Endothelial cell of umbilical vein (primary cell): ENCODE measurements around the gene CDT1. TPM values are rescaled to one million over a fixed set of nuclear protein-coding genes. Genes with fewer than 3 reads are reported as not detected.
A peak's percentile ranks its signal among the peaks of the same experiment; 100 is the strongest.

Experiments used
- BruUV-seq: library from RNA; stranded (reverse); fragments of 400-500 nt; replicated peaks from 2 replicates; lab custom pipeline; 2021; lab: Mats Ljungman, UMichigan
- CTCF ChIA-PET: fragments of 300-600, 350-600 bp; sonication (Branson Sonifier 250); formaldehyde crosslinking; loops from one replicate; lab custom pipeline; 2021; ENCODE audit warnings: antibody characterized with exemption, inconsistent platforms; lab: Charles Lee
- POLR2A ChIA-PET: fragments of 300-600, 350-600 bp; sonication (Branson Sonifier 250); formaldehyde crosslinking; loops from one replicate; lab custom pipeline; 2021; ENCODE audit warnings: antibody characterized with exemption, inconsistent platforms; lab: Charles Lee
- DNase-seq: peaks from one replicate; pipeline ENCODE4 v3.0.0-alpha.2; 2011; ENCODE audit warnings: low read depth, low spot score
- FAIRE-seq: peaks from 2 replicates; lab custom pipeline; 2011; peaks lifted over from hg19 to GRCh38; lab: Jason Lieb, UNC
- H2AFZ ChIP-seq: 2 replicates; pipeline ENCODE4 v1.6.0; 2012; ENCODE audit warnings: low read depth, low read length, control low read depth, inconsistent platforms
- H3K27ac ChIP-seq: 2 replicates; pipeline ENCODE4 v1.5.1; 2011; ENCODE audit warnings: low read depth, mild to moderate bottlenecking, control low read depth, low read length, moderate library complexity; ENCODE audit not compliant: insufficient read depth
- H3K27me3 ChIP-seq, 2 experiments: 2 replicates each; pipeline versions ENCODE4 v1.6.0 to v1.6.1; 2011; ENCODE audit warnings: low read length in 2 of 2, mixed read lengths in 1 of 2; ENCODE audit not compliant: control insufficient read depth in 2 of 2, insufficient read depth in 2 of 2
- H3K36me3 ChIP-seq, 2 experiments: 2 replicates in 1 of 2; 3 replicates in 1 of 2; pipeline ENCODE4 v1.5.1; 2011; ENCODE audit warnings: low read length in 2 of 2, mild to moderate bottlenecking in 1 of 2, moderate library complexity in 1 of 2; ENCODE audit not compliant: control insufficient read depth in 2 of 2, insufficient read depth in 2 of 2; ENCODE audit errors: extremely low read depth in 1 of 2
- H3K4me1 ChIP-seq: 3 replicates; pipeline ENCODE4 v1.5.1; 2011; ENCODE audit warnings: mild to moderate bottlenecking, low read length; ENCODE audit not compliant: control insufficient read depth, insufficient read depth; ENCODE audit errors: extremely low read depth
- H3K4me2 ChIP-seq: 2 replicates; pipeline ENCODE4 v1.6.1; 2011; ENCODE audit warnings: low read length, control low read depth, mixed read lengths; ENCODE audit not compliant: insufficient read depth
- H3K4me3 ChIP-seq, 3 experiments: fragments of 200-600 bp in 1 of 3; sonication (generic), shearing (Covaris generic) in 1 of 3; replicated peaks in 1 of 3; 2 replicates each; pipeline ENCODE4 v1.5.1; 2011 to 2016; ENCODE audit warnings: control low read depth in 3 of 3, low read length in 3 of 3, mild to moderate bottlenecking in 2 of 3, inconsistent platforms in 1 of 3, low read depth in 1 of 3, moderate library complexity in 1 of 3; ENCODE audit not compliant: insufficient read depth in 1 of 3
- H3K79me2 ChIP-seq: 2 replicates; pipeline ENCODE4 v1.6.0; 2012; ENCODE audit warnings: low read length, inconsistent platforms; ENCODE audit not compliant: control insufficient read depth, insufficient read depth
- H3K9ac ChIP-seq: replicated peaks from 2 replicates; pipeline ENCODE3; 2011; ENCODE audit warnings: low read length, control low read depth; ENCODE audit not compliant: insufficient read depth; ENCODE audit errors: extremely low read depth
- H3K9me1 ChIP-seq: replicated peaks from 3 replicates; pipeline ENCODE4 v1.6.0; 2011; ENCODE audit warnings: mild to moderate bottlenecking, low read length; ENCODE audit not compliant: control insufficient read depth, insufficient read depth; ENCODE audit errors: extremely low read depth
- H3K9me3 ChIP-seq: replicated peaks from 2 replicates; pipeline ENCODE4 v1.5.1; 2012; ENCODE audit warnings: low read length, inconsistent platforms; ENCODE audit not compliant: control insufficient read depth, insufficient read depth
- H4K20me1 ChIP-seq: replicated peaks from 2 replicates; pipeline ENCODE3; 2011; ENCODE audit warnings: mild to moderate bottlenecking, low read length; ENCODE audit not compliant: control insufficient read depth, insufficient read depth; ENCODE audit errors: extremely low read depth
- EZH2 ChIP-seq: IDR thresholded peaks from 2 replicates; pipeline ENCODE4 v1.6.1; 2012; ENCODE audit warnings: borderline replicate concordance, low read depth, mild to moderate bottlenecking, moderate library complexity, low read length, inconsistent platforms; ENCODE audit not compliant: severe bottlenecking
- FOS ChIP-seq: IDR thresholded peaks from 2 replicates; pipeline ENCODE4 v1.6.1; 2011; ENCODE audit warnings: mild to moderate bottlenecking, low read length, moderate library complexity, borderline replicate concordance; ENCODE audit not compliant: insufficient read depth
- GATA2 ChIP-seq: IDR thresholded peaks from 2 replicates; pipeline ENCODE4 v1.7.0; 2011; ENCODE audit warnings: low read depth, mild to moderate bottlenecking, moderate library complexity, mixed read lengths, low read length; ENCODE audit not compliant: insufficient read length, insufficient read depth
- JUN ChIP-seq: IDR thresholded peaks from 2 replicates; pipeline ENCODE4 v1.6.1; 2011; ENCODE audit warnings: borderline replicate concordance, low read depth; ENCODE audit not compliant: insufficient read length, insufficient read depth
- MYC ChIP-seq: IDR thresholded peaks from one replicate; pipeline ENCODE4 v1.6.1; 2011; ENCODE audit warnings: mild to moderate bottlenecking, low read depth, low read length
- POLR2A ChIP-seq: IDR thresholded peaks from 2 replicates; pipeline ENCODE4 v1.6.1; 2012; ENCODE audit warnings: low read depth, mild to moderate bottlenecking, control low read depth, low read length
- POLR2AphosphoS5 ChIP-seq: IDR thresholded peaks from 2 replicates; pipeline ENCODE4 v1.6.1; 2012; ENCODE audit warnings: low read depth, mild to moderate bottlenecking, control low read depth, low read length, moderate library complexity; ENCODE audit not compliant: insufficient read depth
- dilution Hi-C: fragments of 300-500 bp; cut with MboI; formaldehyde crosslinking; loops from one replicate; pipeline ENCODE4 v1.15.0; 2019; ENCODE audit warnings: low sequenced_read_pairs; ENCODE audit not compliant: extremely low pct_ligation_motif_present
- intact Hi-C: fragments of 100-400 bp; cut with micrococcal nuclease; formaldehyde crosslinking; loops from one replicate; pipeline ENCODE4 v1.10.0; 2022
- polyA plus RNA-seq, 4 experiments: library from polyadenylated mRNA; depleted of rRNA in 3 of 4; stranded (reverse) in 3 of 4; unstranded in 1 of 4; fragments of >200 nt; gene quantifications; 2 replicates each; pipeline versions ENCODE4 v1.2.1 to v1.2.3, GENCODE V29; 2011 to 2012; ENCODE audit warnings: missing spikeins in 1 of 4
- total RNA-seq: library from RNA; stranded (reverse); gene quantifications from 2 replicates; pipeline ENCODE4 v1.2.3, GENCODE V29; 2021
- TF ChIP-seq, protein P1 (sequence below): IDR thresholded peaks from 2 replicates; pipeline ENCODE4 v1.6.1; 2011; ENCODE audit not compliant: insufficient read depth, insufficient read length
- TF ChIP-seq, protein P2 (sequence below), 2 donors: IDR thresholded peaks; 1 replicate in 1 of 2; 2 replicates in 1 of 2; pipeline ENCODE4 v1.5.1; 2011; ENCODE audit warnings: low read length in 2 of 2, mild to moderate bottlenecking in 2 of 2, moderate library complexity in 2 of 2, control low read depth in 1 of 2, inconsistent platforms in 1 of 2, low read depth in 1 of 2; ENCODE audit not compliant: insufficient read depth in 1 of 2; ENCODE audit errors: extremely low read depth in 1 of 2

Gene CDT1
- total and polyA plus RNA-seq, 2 donors (not counting 3 experiments of a cell fraction or from before 2014, with no cell fraction given): 15.6 to 30.6 TPM

DNA sequence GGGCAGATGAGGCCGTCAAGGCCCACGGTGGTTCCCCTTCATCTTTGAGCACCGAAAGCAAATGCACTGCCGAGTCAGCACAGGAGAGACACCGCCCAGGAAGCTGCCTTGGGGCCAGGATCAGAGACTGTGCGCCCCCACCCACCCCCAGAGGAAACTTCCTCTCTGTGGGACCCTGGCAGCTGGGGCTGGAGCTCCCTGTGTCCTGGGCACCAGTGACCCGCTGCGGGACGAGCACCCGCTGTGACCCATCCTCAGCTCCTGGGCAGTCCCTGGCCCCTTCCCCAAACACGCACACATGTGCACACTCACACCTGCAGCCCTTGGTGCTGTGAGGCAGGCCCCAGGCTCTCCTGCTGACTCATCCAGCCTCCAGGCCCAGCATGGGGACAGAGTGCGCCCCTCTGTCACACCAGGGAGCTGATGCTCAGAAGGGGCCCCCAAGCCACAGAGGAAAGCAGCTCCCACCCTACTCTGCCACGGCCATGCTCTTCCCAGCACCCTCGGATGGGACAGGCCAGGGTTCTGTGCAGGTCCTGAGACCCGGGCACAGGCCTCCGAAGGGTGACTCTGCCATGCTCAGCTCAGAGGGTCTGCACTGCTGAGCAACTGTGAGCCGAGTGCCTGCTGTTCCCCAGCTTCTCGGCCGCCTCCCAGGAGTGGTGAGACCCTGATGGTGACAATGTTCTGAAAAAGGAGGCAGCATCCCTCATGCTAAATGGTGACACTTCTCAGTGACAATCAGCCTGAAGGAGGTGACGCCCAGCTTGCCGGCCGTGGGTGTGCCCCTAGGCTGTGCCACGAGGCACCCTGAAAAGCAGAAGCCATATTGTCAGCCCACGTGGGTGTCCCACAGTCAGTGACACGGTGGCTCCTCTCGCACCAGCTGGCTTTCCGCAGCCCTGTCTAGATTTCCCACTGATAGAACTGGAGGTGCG, 22.2 kb upstream of the CDT1 start:
- H4K20me1 ChIP-seq: no peaks in the 10 kb centered on the region
- H3K27ac ChIP-seq: no peak overlapping the region
- H2AFZ ChIP-seq: no peak overlapping the region
- no peaks in the 10 kb centered on the region for H3K9me1 ChIP-seq
- intact Hi-C loops: loop anchor here (2.0 kb wide), 1 partner anchor 75 kb away; the partner anchor contains the start of genes GALNS and TRAPPC2L
- no peak overlapping the region for H3K4me2 ChIP-seq
- peak; percentile 12 for FAIRE-seq
- DNase-seq: no peak
- H3K4me3 ChIP-seq: no peak overlapping the region
- H3K4me1 ChIP-seq: peaks cover 28% of the 10 kb centered on the region
- ChIA-PET CTCF (interaction anchor here (0.6 to 8.2 kb wide), 9 partner anchors 8 to 77 kb away, joined by 3 to 165 read pairs (median 3); no protein-coding TSS in a partner anchor), POLR2A (no interaction called here)
- TF ChIP-seq JUN (no peak), GATA2 (no peak), POLR2A (no peak), FOS (no peak), EZH2 (no peak), MYC (no peak), POLR2AphosphoS5 (no peak)
- TF ChIP-seq, protein P1, sequence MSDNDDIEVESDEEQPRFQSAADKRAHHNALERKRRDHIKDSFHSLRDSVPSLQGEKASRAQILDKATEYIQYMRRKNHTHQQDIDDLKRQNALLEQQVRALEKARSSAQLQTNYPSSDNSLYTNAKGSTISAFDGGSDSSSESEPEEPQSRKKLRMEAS: no peak
- TF ChIP-seq, protein P2, sequence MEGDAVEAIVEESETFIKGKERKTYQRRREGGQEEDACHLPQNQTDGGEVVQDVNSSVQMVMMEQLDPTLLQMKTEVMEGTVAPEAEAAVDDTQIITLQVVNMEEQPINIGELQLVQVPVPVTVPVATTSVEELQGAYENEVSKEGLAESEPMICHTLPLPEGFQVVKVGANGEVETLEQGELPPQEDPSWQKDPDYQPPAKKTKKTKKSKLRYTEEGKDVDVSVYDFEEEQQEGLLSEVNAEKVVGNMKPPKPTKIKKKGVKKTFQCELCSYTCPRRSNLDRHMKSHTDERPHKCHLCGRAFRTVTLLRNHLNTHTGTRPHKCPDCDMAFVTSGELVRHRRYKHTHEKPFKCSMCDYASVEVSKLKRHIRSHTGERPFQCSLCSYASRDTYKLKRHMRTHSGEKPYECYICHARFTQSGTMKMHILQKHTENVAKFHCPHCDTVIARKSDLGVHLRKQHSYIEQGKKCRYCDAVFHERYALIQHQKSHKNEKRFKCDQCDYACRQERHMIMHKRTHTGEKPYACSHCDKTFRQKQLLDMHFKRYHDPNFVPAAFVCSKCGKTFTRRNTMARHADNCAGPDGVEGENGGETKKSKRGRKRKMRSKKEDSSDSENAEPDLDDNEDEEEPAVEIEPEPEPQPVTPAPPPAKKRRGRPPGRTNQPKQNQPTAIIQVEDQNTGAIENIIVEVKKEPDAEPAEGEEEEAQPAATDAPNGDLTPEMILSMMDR (IDR thresholded peaks at IDR 0.05; ENCODE audit: extremely low read depth in 1 of 2, insufficient read depth in 1 of 2, low read depth in 1 of 2, low read length in 2 of 2): no peak
- H3K9ac ChIP-seq: no peak overlapping the region
- H3K36me3 ChIP-seq: peaks cover 0 to 3% of the 10 kb centered on the region in 2 experiments
- no peaks in the 10 kb centered on the region for H3K9me3 ChIP-seq
- H3K27me3 ChIP-seq: no peaks in the 10 kb centered on the region
- dilution Hi-C loops: no loop called here
- BruUV-seq: no TSS peak
- peaks cover 81% of the 10 kb centered on the region for H3K79me2 ChIP-seq
